Upper lobe of right lung (tissue), 1 donor: ENCODE measurements around the gene ETFRF1. TPM values are rescaled to one million over a fixed set of nuclear protein-coding genes. Genes with fewer than 3 reads are reported as not detected.

ENCODE experiments used
- ATAC-seq: fragments of 200-7000 bp; cut with Tn5 transposase; one replicate; pipeline ENCODE4 v1.9.1; 2020; ENCODE audit warnings: mild to moderate bottlenecking, moderate library complexity
- DNase-seq: peaks from one replicate; pipeline ENCODE4 v3.0.0-alpha.2; 2020
- H3K27ac ChIP-seq: fragments of 200-600 bp; one replicate; pipeline ENCODE4 v1.8.0; 2022
- H3K27me3 ChIP-seq: fragments of 200-600 bp; one replicate; pipeline ENCODE4 v1.8.0; 2022; ENCODE audit warnings: mild to moderate bottlenecking
- H3K36me3 ChIP-seq: fragments of 200-600 bp; one replicate; pipeline ENCODE4 v1.8.0; 2022
- H3K4me1 ChIP-seq: fragments of 200-600 bp; one replicate; pipeline ENCODE4 v1.8.0; 2022
- H3K4me3 ChIP-seq: fragments of 200-600 bp; one replicate; pipeline ENCODE4 v1.8.0; 2022; ENCODE audit warnings: mild to moderate bottlenecking
- H3K9me3 ChIP-seq: fragments of 200-600 bp; one replicate; pipeline ENCODE4 v1.8.0; 2022
- intact Hi-C: fragments of 100-400 bp; cut with DNase I; formaldehyde crosslinking; loops from one replicate; pipeline ENCODE4 v1.11.0; 2022
- total RNA-seq: library from RNA; stranded (reverse); fragmentation: NEBNext Ultra II Directional; extraction: Animal tissue kit (Norgen Biotek cat#: 25700); gene quantifications from one replicate; pipeline ENCODE4 v1.2.1, GENCODE V29; 2021
- TF ChIP-seq, protein P1 (sequence below): fragments of 200-600 bp; IDR thresholded peaks from one replicate; pipeline ENCODE4 v1.8.0; 2022; ENCODE audit warnings: antibody characterized with exemption
- donor health status: DM: no; HTN: yes; CAD: no; lungs with severe emphysema.

ETFRF1 gene
- total RNA-seq, 1 donor from 2014 or later = 21.9 TPM

DNA sequence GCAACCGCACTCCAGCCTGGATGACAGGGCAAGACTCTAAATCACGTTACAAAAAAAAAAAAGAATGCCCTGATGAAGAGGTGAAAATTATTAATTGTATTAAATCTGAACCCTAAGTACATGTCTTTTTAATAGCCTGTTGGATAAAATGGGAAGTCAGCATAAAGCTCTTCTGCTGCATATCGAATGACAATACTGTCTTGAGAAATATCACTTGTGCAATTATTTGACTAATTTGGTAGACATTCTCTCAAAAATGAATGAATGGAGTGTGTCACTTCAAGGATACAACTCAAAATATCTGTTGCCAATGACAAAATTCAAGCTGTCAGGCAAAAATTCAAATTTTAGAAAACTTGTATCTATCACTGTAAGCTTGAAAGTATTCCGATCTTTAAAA is 39.0 kb upstream of the ETFRF1 start:
- Histone ChIP-seq H3K9me3 (no peaks in the 10 kb centered on the region), H3K36me3 (no peaks in the 10 kb centered on the region), H3K4me3 (no peak overlapping the region), H3K27ac (no peak overlapping the region), H3K27me3 (no peaks in the 10 kb centered on the region), H3K4me1 (no peaks in the 10 kb centered on the region)
- ATAC-seq (no peak), DNase-seq (no peak)
- TF ChIP-seq, protein P1, sequence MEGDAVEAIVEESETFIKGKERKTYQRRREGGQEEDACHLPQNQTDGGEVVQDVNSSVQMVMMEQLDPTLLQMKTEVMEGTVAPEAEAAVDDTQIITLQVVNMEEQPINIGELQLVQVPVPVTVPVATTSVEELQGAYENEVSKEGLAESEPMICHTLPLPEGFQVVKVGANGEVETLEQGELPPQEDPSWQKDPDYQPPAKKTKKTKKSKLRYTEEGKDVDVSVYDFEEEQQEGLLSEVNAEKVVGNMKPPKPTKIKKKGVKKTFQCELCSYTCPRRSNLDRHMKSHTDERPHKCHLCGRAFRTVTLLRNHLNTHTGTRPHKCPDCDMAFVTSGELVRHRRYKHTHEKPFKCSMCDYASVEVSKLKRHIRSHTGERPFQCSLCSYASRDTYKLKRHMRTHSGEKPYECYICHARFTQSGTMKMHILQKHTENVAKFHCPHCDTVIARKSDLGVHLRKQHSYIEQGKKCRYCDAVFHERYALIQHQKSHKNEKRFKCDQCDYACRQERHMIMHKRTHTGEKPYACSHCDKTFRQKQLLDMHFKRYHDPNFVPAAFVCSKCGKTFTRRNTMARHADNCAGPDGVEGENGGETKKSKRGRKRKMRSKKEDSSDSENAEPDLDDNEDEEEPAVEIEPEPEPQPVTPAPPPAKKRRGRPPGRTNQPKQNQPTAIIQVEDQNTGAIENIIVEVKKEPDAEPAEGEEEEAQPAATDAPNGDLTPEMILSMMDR = no peak
- intact Hi-C loops = no loop called here

DNA sequence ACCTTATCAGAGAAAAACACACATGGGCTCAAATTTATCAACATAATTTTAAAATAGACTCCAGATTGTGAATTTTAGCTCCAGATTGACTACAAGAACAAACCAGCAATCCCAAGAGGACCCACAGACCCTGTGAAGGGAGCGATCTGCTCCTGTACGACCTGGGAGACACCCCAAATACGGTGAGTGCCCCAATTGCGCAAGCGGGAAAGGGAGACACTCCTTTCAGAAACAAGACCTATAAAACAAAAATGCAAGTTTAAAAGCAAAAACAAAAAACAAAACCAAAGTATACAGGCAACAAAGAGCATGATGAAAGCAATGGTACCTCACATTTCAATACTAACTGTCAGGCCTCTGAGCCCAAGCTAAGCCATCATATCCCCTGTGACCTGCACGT is 32.2 kb upstream of the ETFRF1 start:
- ATAC-seq (no peak), DNase-seq (no peak)
- Histone ChIP-seq H3K9me3 (no peaks in the 10 kb centered on the region), H3K27ac (no peak overlapping the region), H3K4me3 (no peak overlapping the region), H3K27me3 (no peaks in the 10 kb centered on the region), H3K36me3 (no peaks in the 10 kb centered on the region), H3K4me1 (no peaks in the 10 kb centered on the region)
- intact Hi-C loops = no loop called here
- TF ChIP-seq, protein P1 = no peak

DNA sequence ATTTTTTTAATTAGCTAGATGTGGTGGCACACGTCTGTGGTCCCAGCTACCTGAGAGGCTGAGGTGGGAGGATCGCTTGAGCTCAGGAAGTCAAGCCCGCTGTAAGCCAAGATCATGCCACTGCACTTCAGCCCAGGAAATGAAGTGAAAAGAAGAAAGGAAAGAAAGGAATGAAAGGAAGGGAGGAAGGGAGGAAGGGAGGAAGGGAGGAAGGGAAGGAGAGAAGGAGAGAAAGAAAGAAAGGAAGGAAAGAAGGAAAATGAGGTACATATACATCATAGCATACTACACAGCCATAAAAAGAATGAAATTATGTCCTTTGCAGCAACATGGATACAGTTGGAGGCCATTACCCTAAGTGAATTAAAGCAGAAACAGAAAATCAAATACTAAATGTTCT is 12.3 kb upstream of the ETFRF1 start:
- ATAC-seq (no peak), DNase-seq (no peak)
- H3K36me3 ChIP-seq = no peaks in the 10 kb centered on the region
- no peak overlapping the region for H3K4me3 ChIP-seq
- H3K9me3 ChIP-seq = no peaks in the 10 kb centered on the region
- H3K27ac ChIP-seq = no peak overlapping the region
- no peaks in the 10 kb centered on the region for H3K27me3 ChIP-seq
- intact Hi-C loops = no loop called here
- no peaks in the 10 kb centered on the region for H3K4me1 ChIP-seq
- TF ChIP-seq, protein P1 = no peak

DNA sequence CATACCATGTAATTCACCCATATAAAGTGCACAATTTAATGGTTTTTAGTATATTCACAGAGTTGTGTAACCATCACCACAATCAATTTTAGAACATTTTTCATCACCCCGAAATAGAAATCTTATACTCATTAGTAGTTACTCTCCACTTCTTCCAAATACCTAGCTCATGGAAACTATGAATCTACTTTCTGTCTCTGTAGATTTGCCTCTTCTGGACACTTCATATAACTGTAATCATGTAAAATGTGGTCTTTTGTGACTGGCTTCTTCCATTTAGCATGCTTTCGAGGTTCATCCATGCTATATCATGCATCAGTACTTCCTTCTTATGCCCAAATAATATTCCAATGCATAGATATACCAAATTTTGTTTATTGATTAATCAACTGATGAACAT is 10.9 kb upstream of the ETFRF1 start:
- ATAC-seq = no peak
- H3K27me3 ChIP-seq = no peaks in the 10 kb centered on the region
- no peaks in the 10 kb centered on the region for H3K4me1 ChIP-seq
- H3K4me3 ChIP-seq = no peak overlapping the region
- H3K27ac ChIP-seq = no peak overlapping the region
- no peaks in the 10 kb centered on the region for H3K9me3 ChIP-seq
- no peaks in the 10 kb centered on the region for H3K36me3 ChIP-seq
- DNase-seq = no peak
- intact Hi-C loops = no loop called here
- TF ChIP-seq, protein P1 = no peak

DNA sequence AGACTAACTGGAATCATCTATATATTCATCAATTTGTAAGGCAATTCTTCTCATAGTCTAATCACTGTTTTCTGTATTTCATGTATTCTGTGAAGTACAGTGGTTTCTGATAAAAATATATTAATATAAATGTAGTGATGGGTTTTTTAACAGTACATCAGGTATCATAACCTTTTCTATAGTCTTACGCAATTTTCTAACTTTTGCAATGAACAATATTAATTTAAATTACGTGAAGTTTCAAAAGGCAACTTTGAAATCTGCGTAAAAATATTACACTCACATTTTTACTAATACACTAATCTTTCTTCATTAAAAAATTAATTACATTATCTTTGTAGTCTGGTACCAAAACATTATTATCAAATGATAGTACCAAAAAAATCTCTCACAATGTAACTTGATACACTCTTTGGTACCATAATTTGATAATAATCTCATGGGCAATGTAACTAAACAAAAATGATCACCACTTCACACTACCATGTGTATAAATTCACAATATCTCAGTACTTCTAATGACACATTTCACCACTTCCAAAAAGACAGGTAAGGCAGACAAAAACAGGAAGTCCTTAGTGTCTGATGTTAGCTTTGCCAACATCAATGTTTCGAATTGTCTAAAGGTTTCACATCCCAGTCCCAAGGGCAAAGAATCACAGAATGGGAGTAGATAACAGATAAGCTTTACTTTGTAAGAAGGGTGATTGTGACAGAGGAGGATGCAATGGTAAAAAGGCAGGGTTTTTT is 8.8 kb upstream of the ETFRF1 start:
- intact Hi-C loops = no loop called here
- Histone ChIP-seq H3K4me3 (no peak overlapping the region), H3K36me3 (no peaks in the 10 kb centered on the region), H3K27ac (no peak overlapping the region), H3K27me3 (no peaks in the 10 kb centered on the region), H3K4me1 (no peaks in the 10 kb centered on the region), H3K9me3 (no peaks in the 10 kb centered on the region)
- ATAC-seq (no peak), DNase-seq (no peak)
- TF ChIP-seq, protein P1 = no peak
